GM12891 (cell line): Measurements from ENCODE around the gene SSTR5.

Experiments used
- PAX5 ChIP-seq: IDR thresholded peaks from 2 replicates; pipeline ENCODE4 v1.6.1; 2011; ENCODE audit warnings: low read length, moderate library complexity, mild to moderate bottlenecking; ENCODE audit not compliant: insufficient read depth, severe bottlenecking
- POLR2A ChIP-seq: IDR thresholded peaks from 2 replicates; pipeline ENCODE4 v1.6.1; 2011; ENCODE audit warnings: low read depth, low read length, control low read depth
- POLR2AphosphoS5 ChIP-seq: IDR thresholded peaks from 2 replicates; pipeline ENCODE4 v1.6.1; 2011; ENCODE audit warnings: low read depth, low read length, control low read depth
- TAF1 ChIP-seq: IDR thresholded peaks from 2 replicates; pipeline ENCODE4 v1.6.1; 2011; ENCODE audit warnings: low read depth, low read length, control low read depth

DNA sequence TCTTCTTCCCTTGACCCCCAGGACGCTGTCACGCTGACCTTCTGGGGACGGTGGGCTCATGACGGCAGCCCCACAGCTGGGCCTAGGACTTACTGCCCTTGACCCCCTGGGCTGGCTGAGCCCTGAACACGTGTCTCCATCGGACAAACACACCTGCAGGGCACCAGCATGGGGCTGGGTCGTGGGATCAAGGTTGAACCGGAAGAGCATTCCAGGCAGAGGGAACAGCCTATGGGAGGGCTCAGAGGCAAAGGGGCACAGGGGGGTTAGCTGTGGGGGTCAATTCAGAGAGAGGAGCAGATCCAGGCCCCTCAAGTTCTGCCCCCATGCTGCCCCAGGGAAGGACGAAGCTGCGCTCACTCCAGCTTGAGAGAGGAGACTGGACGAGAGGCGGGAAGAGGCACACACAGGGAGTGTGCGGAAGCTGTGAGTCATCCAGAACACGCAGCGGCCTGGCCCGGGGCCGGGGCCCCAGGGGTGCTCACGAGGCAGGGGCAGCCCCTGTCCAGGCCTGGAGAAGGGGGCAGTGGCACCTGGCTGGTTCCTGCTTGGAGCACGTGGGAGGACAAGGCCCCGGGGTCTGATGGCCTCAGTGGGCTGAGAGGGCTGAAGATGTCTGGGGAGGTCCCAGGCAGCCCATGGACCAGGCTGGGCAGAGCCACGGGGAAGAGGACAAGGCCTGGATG is 9.9 kb downstream of the SSTR5 start:
- TF ChIP-seq POLR2A: no peak
- no peak for TF ChIP-seq TAF1
- no peak for TF ChIP-seq PAX5
- TF ChIP-seq POLR2AphosphoS5: no peak
